GM12892 (cell line): Measurements from ENCODE around the gene MIOX.

ENCODE experiments used
- POLR2A ChIP-seq: IDR thresholded peaks from 2 replicates; pipeline ENCODE4 v1.6.1; 2011; ENCODE audit warnings: low read depth, low read length, control low read depth
- POLR2AphosphoS5 ChIP-seq: IDR thresholded peaks from 2 replicates; pipeline ENCODE4 v1.6.1; 2011; ENCODE audit warnings: low read depth, low read length, control low read depth

DNA sequence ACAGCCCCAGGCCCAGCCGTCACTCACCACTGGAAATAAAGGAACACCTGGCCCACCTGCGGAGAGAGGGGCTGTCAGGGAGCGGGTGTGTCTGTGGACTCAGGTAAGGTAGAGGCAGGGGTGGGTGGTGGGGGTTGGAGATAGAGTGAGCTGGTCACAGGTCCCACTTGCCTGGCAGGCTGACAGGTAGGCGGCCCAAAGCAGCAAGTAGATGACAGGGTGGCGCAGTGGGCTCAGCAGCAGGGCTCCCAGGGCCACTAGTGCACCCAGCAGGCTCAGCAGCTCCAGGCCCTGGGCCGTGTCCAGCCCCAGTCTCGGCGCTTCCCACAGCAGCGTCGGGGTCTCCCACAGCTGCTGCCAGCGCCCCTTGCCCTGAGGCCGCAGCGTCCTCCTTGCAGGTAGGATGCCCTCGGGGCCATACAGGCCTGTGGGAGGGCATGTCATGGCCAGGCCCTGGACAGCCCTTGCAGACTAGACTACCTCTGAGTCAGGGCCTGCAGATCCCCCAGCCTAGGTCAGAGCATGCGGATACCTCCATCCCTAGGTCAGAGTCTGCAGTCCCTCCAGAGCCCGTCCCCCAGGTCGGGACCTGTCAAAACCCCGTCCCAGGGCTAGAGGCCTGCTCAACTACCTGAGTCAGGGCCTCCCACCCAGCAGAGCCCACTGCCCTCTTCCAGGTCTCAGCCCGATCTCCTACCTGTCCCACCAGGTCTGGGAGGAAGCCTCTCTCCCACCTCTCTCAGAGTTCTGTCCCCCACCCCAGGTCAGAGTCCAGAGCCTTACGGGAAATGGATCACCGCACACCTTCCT, 20.2 kb downstream of the MIOX start:
- TF ChIP-seq POLR2A: no peak
- no peak for TF ChIP-seq POLR2AphosphoS5
